NCI-H2227 treated with DMSO at 0.1 percent for 48 hours (cell line): ENCODE results near the gene DUOX2.
"Not testable (repeated sequence)": the region's sequence is repeated elsewhere in the genome, so short reads cannot be mapped to it uniquely, and the experiment has no call there.

ENCODE experiments used
- DNase-seq: peaks from one replicate; lab custom pipeline; 2025; lab: John Stamatoyannopoulos, UW

DUOX2 gene

DNA sequence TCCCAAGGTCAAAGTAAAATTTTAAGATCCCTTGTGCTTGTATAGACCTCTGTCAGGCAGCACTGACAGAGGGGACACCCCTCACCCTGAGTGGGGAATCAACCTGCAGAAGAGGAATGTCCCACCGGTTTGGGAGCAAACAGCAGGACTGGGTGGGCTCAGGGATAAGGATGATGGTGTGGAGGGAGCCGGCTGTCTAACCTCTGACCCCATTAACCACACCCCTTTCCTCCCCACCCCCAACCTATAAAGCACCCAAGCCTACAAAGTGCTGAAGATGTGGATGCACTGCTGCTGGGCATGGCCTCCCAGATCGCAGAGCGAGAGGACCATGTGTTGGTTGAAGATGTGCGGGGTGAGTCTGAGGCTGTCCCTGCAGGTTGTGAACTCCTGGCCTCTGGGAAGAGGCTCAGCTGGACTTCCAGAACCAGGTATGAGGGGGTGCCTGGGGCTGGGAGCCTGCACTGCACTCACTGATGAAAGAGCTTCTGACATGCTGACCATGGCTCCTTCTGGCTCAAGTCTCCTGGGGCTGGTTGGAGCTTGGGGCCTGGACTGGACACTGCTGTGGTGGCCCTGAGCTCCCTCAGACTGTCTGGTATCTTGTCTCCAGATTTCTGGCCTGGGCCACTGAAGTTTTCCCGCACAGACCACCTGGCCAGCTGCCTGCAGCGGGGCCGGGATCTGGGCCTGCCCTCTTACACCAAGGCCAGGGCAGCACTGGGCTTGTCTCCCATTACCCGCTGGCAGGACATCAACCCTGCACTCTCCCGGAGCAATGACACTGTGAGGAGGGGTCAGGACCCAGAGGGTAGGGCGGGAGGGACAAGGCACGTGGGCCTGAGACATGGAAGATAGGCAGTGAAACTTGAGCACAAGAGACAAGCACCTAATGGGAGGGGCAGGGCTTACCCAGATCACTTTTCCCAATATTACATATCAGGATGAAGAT is 25.1 kb upstream of the DUOX2 start:
- DNase-seq, result no peak

DNA sequence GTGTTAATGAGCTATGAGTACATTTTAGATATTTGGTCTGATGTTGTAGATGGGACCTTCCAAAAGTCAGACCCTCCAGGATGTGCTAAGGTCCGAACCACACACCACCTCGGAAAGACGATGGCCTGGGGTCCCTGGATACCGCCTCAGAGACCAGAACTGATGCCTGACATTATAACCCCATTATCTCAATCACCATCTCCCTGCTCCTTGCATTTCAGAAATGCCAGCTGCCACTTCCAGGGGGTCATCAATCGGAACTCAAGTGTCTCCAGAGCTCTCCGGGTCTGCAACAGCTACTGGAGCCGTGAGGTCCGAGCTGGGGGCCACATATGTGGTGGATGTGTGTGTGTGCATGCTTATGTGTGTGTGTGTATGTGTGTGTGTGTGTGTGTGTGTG is 23.7 kb upstream of the DUOX2 start:
- DNase-seq, result no peak

DNA sequence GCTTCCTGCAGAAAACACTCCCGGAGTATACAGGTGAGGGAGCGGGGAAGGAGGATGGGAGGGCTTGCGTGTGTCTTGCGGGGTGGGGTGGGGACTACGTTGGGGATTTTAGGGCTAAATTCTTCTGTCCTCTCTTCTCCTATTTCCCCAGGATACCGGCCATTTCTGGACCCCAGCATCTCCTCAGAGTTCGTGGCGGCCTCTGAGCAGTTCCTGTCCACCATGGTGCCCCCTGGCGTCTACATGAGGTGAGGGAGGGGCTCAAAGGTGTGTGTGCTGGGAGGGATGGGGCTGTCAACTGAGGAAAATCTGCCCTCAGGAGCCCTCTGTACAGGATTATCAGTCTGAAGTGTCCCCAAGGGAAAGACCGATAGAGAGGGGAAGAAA is 22.4 kb upstream of the DUOX2 start:
- DNase-seq, result no peak

DNA sequence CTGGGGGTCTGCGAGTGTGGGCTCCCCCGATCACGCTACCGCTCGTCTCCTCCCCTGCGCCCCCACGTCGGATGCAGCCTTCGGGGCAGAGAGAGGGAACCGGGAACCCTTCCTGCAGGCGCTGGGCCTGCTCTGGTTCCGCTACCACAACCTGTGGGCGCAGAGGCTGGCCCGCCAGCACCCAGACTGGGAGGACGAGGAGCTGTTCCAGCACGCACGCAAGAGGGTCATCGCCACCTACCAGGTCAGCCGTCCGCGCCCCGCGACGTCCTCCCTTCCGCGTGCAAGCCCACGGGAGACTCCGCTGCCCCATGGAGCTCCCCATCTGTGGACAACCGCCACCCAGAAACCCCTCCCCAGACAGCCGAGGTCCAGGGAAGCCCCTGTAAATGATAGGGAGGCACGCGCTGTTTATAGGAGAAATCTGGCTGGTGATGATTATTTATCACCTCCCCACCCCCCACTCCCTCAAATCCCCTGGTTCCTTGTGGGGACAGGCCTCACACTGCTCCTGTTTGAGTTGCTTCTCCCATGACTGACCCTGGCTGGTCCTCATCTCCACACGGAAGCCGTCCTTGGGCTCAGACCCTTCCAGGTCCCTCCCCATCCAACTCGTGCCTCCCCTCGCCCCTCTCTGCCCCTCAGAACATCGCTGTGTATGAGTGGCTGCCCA is 21.9 kb upstream of the DUOX2 start:
- DNase-seq, result not testable (repeated sequence)

DNA sequence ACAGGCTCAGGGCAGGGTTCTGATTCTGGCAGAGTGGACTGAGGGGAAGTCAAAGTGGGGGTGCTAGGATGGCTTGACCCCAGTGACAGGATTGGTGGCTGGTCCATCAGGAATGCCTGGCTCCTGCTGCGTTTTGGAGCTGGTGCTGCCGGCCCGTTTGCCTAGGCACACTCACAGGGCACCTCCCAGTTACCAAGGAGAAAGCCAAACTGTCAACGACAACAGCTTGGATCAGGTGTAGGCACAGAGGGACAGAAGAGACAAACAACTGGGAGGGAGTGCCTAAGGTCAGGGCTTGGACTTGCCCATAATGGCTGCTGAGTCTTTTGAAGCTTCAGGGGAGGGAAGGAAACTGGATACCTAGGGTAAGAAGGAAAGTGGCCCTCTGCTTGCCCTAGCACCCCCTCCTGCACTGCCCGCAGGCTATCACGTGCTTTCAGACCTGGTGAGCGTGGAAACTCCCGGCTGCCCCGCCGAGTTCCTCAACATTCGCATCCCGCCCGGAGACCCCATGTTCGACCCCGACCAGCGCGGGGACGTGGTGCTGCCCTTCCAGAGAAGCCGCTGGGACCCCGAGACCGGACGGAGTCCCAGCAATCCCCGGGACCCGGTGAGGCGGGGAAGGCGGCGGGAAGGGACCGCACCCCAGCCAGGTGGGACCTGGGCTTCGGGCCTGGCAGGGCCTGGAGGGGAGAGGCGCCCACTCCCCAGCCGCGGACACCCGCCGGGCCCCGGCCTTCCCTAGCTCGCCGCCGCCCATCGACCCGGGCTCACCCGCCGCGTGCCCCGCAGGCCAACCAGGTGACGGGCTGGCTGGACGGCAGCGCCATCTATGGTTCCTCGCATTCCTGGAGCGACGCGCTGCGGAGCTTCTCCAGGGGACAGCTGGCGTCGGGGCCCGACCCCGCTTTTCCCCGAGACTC is 21.0 kb upstream of the DUOX2 start:
- no peak for DNase-seq

DNA sequence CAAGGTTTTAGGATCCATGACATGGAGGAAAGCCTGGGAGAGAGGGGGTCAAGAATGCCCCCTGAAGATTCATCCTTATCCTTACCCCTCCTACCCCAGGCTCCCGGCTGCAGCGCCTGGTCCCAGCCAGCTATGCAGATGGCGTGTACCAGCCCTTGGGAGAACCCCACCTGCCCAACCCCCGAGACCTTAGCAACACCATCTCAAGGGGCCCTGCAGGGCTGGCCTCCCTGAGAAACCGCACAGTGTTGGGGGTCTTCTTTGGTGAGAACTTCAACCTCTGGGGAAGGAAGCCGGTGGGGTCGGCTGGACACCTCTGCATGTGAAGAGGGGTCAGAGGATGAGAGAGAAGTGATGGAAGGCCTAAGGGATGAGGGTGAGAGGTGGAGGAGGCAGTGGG is 20.1 kb upstream of the DUOX2 start:
- no peak for DNase-seq

DNA sequence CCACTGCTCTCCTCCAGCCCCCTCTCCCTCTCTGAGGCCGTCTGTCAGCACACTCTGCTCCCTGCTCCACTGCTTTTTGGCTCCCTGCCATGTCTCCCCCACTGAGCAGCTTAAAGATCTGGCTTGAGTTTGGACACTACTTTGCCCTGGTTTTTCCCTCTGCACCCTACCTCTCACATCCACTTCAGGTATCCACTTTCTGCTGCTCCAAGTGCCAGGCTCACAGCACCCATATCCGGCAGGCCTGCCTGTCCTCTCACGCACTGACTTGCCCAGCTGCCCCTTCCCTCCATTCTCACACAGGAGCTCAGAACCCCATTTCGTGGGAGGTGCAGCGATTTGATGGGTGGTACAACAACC is 19.6 kb upstream of the DUOX2 start:
- no peak for DNase-seq

DNA sequence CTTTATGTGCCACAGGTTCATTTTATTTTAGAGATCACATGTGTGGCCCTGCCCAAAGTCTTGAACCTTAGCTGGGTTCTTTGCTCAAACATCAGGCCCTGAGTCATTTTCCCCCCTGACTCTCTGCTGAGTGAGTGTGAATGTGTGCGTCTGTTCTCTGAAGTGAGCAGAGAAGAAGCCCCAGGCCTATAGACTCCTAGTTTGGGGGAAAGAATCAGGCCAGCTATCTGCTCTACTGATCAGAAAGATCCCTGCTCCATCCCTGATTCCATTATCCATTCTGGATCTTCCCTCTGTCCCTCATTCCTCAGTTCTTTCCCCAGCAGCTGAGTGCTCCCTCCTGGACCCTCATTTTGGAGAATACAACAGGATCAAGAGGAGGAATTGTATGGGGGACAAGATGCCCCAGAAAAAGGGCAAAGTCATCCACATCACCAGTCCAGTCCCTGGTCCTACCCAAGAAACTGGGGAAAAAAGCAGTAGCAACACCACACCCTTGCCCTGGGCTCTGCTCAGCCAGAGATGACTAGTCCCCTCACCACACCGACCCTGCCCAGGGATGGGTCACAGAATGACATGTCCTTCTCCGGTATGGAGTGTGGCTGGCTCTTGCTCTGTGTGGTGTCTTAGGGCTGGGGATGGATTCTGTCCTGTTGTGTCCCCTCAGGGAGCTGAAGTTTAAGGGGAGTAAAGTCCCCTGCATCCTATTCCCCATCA is 19.0 kb upstream of the DUOX2 start:
- DNase-seq, result no peak

DNA sequence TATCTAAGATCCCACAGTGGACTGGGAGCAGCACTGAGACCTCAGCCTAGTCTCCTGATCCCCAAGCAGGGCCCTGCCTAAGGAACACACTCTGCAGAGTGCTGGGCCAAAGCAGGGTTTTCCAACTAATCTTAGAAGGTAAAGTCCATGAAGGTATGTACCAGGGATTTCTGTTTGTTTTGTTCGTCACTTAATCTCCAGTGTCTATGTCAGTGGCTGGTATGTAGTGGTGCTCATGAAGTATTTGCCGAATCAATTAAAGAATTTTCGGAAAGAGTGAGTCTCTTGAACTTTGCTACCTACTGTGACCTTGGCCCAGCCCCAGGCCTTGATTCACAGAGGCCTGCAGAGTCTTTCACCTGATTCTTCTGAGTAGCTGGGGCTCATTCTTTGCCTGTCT is 17.5 kb upstream of the DUOX2 start:
- no peak for DNase-seq

DNA sequence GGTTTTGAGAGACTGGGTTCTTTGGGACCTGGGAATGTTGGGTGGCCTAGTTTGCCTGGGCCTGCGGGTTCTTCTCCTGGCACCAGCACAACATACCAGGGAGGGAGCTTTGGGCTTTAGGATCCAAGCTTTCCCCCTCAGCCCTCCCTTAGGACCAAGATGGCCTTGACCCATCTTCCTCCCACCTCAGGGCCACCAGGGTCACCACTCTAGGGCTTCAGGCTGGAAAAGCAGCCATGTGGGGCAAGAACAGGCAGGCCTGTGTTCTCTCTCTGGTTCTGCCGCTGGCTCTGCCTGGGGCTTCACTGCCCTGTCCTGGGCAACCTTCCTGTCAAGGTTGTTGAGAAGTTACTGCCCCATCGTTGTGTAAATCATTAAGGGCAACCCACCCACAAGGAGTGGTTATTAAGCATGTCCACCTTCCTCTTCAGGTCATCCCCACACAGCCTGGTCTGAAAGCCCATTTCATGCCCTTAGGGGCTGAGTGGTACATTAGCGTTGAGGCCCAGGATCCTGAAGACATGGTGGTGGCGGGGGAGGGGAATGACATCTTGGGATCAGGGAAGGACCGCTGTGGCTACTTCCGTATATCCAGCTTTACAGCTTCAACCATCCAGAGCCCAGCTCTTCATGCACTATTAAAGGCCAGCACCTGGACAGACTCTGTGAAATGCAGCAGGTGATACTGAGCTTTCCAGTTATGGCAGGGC is 16.5 kb upstream of the DUOX2 start:
- DNase-seq, result no peak

DNA sequence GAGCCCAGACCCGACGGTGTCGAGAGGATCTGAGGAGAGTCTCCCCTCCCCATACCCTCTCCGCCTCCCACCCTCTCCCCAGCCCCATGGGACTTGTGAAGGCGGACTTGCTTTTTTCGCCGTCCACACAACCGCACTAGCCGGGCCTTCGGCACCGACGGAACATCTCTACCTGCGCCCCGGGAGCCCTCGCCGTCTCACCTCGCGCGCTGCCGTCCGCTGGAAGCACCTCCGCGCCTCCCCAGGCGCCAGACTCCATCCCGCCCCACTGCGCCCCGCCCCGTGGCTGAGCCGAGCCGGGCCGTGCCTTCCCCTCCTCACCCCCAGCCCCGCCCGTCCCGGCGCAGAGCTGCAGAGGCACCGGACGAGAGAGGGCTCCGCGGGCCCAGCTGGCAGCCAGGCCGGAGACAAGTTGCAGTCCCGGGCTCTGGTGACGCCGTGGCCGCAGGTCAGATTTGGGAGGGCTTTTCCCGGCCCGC is 15.7 kb upstream of the DUOX2 start, which contains the start of the genes DUOX1 and DUOXA1:
DUOX1 (plus strand) TSS at position 344 of the 479 bp plus-strand sequence. CDS start 1,973 bp downstream, outside the sequence.
DUOXA1 (minus strand) TSS at position 229 of the 479 bp plus-strand sequence. CDS start 6,865 bp downstream, outside the sequence.
- no peak for DNase-seq

DNA sequence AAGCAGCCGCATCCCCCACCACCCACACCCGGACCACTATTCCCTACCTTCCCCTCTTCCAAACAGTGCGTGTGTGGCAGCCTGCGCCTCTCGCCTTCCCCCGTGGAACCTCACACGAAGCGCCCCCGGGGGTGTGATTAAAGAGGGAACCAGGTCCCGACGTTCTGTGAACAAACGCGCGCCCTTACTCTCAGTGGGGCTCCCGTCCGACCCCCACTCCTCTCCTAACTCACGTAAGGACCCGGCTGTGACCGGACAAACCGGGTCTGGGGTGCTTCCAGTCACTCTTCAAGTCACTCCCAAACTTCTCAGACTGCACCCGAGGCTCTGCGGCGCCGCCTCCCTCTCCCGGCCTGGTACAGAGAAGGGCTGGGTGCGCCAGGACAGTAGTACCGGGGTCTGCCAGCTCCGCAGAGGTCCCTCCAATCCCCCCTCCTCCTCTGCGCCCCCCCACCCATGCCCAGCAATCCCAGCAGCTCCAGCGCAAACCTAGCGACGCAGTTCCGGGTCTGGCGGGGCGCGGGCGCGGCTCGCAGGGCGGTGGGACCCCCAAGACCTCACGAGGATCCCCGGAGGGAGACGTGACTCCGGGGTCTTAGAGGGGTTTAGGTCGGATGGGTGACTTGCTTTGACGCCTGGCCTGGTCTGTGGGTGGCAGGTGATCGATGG is 15.1 kb upstream of the DUOX2 start:
- no peak for DNase-seq

DNA sequence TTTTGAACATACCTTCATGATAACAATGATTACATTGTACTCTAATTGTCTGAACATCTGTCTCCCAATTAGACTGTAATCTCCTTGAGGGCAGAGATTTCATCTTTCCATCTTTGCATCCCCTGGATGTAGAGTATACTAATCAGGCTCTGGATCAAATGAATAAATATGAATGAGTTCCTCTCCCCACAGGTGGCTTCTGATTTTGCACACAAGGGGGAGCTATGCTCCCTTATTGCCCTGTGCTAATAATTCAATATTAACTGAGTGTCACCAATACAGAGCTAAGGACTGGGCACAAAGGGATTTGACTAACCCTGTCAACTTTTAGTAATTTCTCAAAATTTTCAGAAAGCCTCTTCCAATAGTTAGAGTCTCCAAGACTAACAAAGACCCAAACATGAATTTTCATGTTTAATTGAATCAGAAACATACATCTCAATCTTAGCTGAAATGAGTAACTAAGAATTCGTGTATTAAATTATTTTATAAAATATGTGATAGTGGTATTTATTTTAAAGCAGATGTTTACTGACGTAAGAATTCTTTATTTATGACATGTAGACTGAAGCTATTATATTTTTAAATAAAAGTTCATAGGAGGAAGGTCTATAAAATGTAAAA is 12.7 kb upstream of the DUOX2 start:
- DNase-seq, result no peak

DNA sequence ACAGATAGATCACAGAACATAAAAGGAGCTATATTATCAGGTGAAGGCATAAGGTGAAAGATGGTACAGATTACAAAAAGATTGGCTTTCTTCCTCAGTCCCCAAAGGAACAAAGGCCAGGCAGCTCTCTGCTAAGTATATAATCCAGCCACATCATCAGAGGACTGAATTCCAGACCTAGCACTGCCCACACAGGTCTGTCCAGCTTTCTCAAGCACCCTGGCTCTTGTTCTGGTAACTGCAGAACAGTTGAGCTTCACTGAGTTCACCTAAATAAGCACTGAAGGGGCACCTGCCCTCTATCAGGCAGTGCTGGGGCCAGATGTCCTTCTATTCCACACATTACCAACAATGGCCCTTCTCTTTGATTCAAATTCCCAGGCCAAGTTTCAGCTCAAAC is 9.4 kb upstream of the DUOX2 start:
- no peak for DNase-seq

DNA sequence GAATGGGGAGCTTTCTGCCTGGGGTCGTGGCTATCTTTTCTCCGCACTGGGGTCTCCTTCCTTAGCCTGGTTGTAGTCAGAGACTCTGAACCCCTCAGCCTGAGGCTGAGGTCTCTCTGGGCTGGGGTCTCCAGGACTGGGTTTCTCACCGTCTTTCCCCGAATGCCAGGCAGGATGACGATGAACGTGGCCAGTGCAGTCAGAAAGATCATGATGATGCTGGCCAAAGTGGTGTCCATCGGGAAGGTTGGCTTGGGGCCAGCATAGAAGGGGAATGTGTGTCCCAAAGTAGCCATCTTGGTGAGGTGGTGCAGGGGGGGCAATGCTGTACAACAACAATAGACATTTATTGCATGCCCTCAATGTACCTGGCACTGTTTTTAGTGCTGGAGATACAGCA is 8.7 kb upstream of the DUOX2 start:
- DNase-seq, result no peak

DNA sequence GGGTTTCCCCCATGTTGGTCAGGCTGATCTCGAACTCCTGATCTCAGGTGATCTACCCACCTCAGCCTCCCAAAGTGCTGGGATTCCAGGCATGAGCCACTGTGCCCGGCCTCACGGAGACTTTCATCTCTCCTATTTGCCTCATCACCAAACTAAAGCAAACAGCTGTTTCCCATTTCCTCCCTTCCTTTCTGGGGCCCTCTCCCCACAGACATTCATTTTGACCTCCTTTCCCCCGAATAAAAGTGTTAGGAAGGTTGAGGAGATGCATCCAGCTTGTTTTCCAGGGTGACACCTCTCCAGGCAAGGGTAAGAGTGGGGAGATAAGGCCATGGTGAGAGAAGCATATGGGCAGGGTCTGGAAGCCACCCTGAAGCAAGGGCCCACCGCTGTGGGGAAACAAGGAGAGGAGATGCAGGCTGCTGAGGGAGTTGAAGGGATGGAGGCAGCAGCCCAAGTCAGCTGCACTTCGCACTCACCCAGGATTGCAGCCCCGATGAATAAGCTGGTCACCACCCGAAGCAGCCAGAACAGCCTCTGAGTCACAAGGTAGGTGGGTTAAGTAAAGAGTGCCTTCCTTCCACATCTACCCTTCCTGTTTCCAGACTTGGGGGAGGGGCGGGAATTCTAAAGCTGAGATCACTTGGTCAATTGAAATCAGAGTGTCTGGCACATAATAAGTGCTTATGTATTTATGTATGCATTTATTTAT is 7.9 kb upstream of the DUOX2 start:
- DNase-seq, result no peak

DNA sequence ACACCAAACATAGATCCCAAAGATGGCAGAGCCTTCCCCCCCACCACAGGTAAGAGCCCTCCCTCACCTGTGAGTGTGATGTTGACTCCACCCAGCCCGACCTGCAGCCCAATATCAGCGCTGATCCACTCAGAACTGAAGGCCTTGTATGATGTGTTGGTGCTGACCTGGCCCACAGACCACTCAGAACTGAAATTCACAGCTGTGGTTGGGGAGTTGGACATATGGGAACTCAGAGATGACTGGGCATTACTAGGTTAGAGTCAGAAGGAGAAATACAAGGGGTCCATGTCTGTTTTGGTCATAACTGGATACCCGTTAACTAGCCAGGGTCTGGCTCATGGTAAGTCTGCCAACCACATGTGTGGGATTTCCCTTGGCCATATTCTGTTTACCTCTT is 7.0 kb upstream of the DUOX2 start:
- DNase-seq, result no peak

DNA sequence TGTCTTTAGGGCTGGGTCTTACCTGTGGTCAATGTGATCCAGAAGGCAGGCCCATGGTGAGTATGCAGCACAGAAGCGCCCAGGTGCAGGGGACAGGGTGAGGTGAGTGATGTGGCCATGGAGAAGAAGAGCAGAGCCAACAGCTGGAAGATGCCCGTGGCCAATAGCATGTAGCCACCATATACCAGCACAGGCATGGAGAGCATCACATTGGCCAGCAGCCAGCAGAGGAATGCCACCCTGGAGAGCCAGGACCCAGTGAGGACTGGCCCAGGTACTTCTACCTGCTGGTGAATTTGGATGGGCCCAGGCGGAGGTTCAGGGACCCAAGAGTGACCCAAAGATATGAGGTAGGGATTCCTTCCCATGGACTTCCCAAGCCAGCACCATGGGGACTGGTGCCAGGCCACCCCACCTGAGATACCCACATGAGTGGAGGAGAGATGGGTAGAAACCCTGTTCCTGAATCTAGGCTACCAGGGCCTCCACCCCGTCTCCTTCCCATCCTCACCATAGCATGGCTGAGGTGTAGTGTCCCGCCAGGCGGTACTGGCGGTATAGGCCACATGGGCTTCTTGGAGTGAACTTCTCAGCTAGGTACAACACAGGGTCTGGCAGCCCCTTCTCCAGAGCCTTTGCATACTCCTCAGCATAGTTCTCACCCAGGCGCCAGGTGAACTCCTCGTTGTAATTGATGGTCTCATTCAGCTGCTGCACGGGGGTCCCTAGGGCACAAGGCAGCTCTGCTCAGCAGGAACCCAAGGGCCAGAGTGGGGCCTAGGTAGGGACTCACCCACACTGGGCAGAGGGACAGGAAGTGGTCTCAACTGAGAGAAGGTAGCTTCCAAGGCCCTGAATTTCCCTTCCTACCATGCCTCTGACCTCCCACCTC is 6.4 kb upstream of the DUOX2 start:
- DNase-seq, result no peak
